H1 (cell line): ENCODE results near the gene ARHGAP23. TPM values are rescaled to one million over a fixed set of nuclear protein-coding genes. Genes with fewer than 3 reads are reported as not detected.

Source experiments
- CTCF ChIA-PET: fragments of 300-600 bp; sonication (Branson Sonifier 250); formaldehyde crosslinking; loops from one replicate; lab custom pipeline; 2021; ENCODE audit not compliant: partially characterized antibody; lab: Charles Lee
- POLR2A ChIA-PET: fragments of 300-600 bp; sonication (Branson Sonifier 250); formaldehyde crosslinking; loops from one replicate; lab custom pipeline; 2021; ENCODE audit warnings: inconsistent platforms; ENCODE audit not compliant: partially characterized antibody; lab: Charles Lee
- DNase-seq, 2 experiments: peaks; one replicate each; pipeline versions ENCODE4 v3.0.0 to v3.0.0-alpha.2; 2010 to 2022; ENCODE audit warnings: low spot score in 2 of 2, low read depth in 1 of 2, mixed read lengths in 1 of 2
- FAIRE-seq: peaks from 2 replicates; lab custom pipeline; 2011; peaks lifted over from hg19 to GRCh38; lab: Jason Lieb, UNC
- H2AFZ ChIP-seq: 2 replicates; pipeline ENCODE4 v1.8.1; 2012; ENCODE audit warnings: low read length, inconsistent platforms
- H2AK5ac ChIP-seq: 2 replicates; pipeline ENCODE4 v1.6.1; 2013; ENCODE audit warnings: low read depth, low read length
- H2BK120ac ChIP-seq: replicated peaks from 2 replicates; pipeline ENCODE3; 2013; ENCODE audit warnings: low read depth, low read length, inconsistent platforms
- H2BK12ac ChIP-seq: 2 replicates; pipeline ENCODE4 v1.6.1; 2013; ENCODE audit warnings: low read depth, low read length
- H2BK15ac ChIP-seq: 2 replicates; pipeline ENCODE4 v1.6.1; 2013; ENCODE audit warnings: low read length
- H2BK20ac ChIP-seq: 2 replicates; pipeline ENCODE4 v1.6.1; 2013; ENCODE audit warnings: low read length
- H2BK5ac ChIP-seq: 2 replicates; pipeline ENCODE4 v1.6.1; 2013; ENCODE audit warnings: low read depth, low read length
- H3K14ac ChIP-seq: 2 replicates; pipeline ENCODE4 v1.6.1; 2013; ENCODE audit warnings: inconsistent platforms; ENCODE audit not compliant: insufficient read length
- H3K18ac ChIP-seq: 2 replicates; pipeline ENCODE4 v1.6.1; 2013; ENCODE audit warnings: low read length; ENCODE audit errors: extremely low read depth
- H3K23ac ChIP-seq: 2 replicates; pipeline ENCODE4 v1.6.1; 2013; ENCODE audit warnings: inconsistent platforms; ENCODE audit not compliant: insufficient read length
- H3K23me2 ChIP-seq: 2 replicates; pipeline ENCODE4 v1.6.1; 2013; ENCODE audit warnings: low read depth, low read length
- H3K27ac ChIP-seq: 2 replicates; pipeline ENCODE4 v1.6.1; 2011; ENCODE audit warnings: low read depth, low read length, inconsistent platforms
- H3K27me3 ChIP-seq, 4 experiments: replicated peaks in 1 of 4; 1 replicate in 1 of 4; 2 replicates in 3 of 4; pipeline versions ENCODE4 v1.6.1 to v1.8.1; 2011 to 2013; ENCODE audit warnings: low read length in 3 of 4, mild to moderate bottlenecking in 3 of 4, inconsistent platforms in 2 of 4, mixed read lengths in 2 of 4, moderate library complexity in 1 of 4; ENCODE audit not compliant: control insufficient read depth in 3 of 4, insufficient read depth in 3 of 4; ENCODE audit errors: extremely low read depth in 1 of 4
- H3K36me3 ChIP-seq, 4 experiments: 2 replicates each; pipeline versions ENCODE4 v1.6.1 to v1.8.1; 2011 to 2013; ENCODE audit warnings: mild to moderate bottlenecking in 4 of 4, low read length in 3 of 4, moderate library complexity in 2 of 4, control low read depth in 1 of 4, inconsistent platforms in 1 of 4; ENCODE audit not compliant: insufficient read depth in 4 of 4, control insufficient read depth in 2 of 4
- H3K4ac ChIP-seq: replicated peaks from 2 replicates; pipeline ENCODE3; 2013; ENCODE audit warnings: low read length, low read depth, mixed read lengths, inconsistent platforms; ENCODE audit not compliant: insufficient read length
- H3K4me1 ChIP-seq, 4 experiments: replicated peaks in 1 of 4; 1 replicate in 1 of 4; 2 replicates in 3 of 4; pipeline versions ENCODE4 v1.6.1 to v1.8.1; 2011 to 2013; ENCODE audit warnings: low read length in 3 of 4, inconsistent platforms in 2 of 4, mixed read lengths in 1 of 4; ENCODE audit not compliant: insufficient read depth in 4 of 4, control insufficient read depth in 3 of 4
- H3K4me2 ChIP-seq, 2 experiments: 2 replicates each; pipeline versions ENCODE4 v1.6.1 to v1.8.1; 2011 to 2013; ENCODE audit warnings: low read depth in 2 of 2, low read length in 2 of 2, control low read depth in 1 of 2, inconsistent platforms in 1 of 2, mild to moderate bottlenecking in 1 of 2; ENCODE audit not compliant: insufficient read depth in 1 of 2
- H3K4me3 ChIP-seq, 4 experiments: fragments of 200-600, 300-600 bp in 1 of 4; sonication (generic), shearing (Covaris generic), sonication (Bioruptor Twin) in 1 of 4; 2 replicates each; pipeline versions ENCODE4 v1.5.1 to v1.8.1; 2011 to 2016; ENCODE audit warnings: low read length in 4 of 4, low read depth in 3 of 4, control low read depth in 2 of 4, inconsistent platforms in 2 of 4, mild to moderate bottlenecking in 2 of 4, mixed read lengths in 1 of 4, moderate library complexity in 1 of 4; ENCODE audit not compliant: insufficient read depth in 2 of 4; ENCODE audit errors: extremely low read depth in 1 of 4
- H3K56ac ChIP-seq: replicated peaks from 2 replicates; pipeline ENCODE3; 2013; ENCODE audit warnings: low read depth, mild to moderate bottlenecking, mixed read lengths, low read length, inconsistent platforms; ENCODE audit not compliant: insufficient read length
- H3K79me1 ChIP-seq: 2 replicates; pipeline ENCODE4 v1.6.1; 2013; ENCODE audit warnings: low read depth, low read length, control low read depth
- H3K79me2 ChIP-seq, 2 experiments: 2 replicates each; pipeline versions ENCODE4 v1.6.1 to v1.8.1; 2012 to 2013; ENCODE audit warnings: low read length in 2 of 2, mild to moderate bottlenecking in 2 of 2, inconsistent platforms in 1 of 2; ENCODE audit not compliant: insufficient read depth in 2 of 2, control insufficient read depth in 1 of 2
- H3K9ac ChIP-seq, 4 experiments: replicated peaks in 1 of 4; 1 replicate in 1 of 4; 2 replicates in 3 of 4; pipeline versions ENCODE4 v1.6.1 to v1.8.1; 2011 to 2013; ENCODE audit warnings: low read depth in 3 of 4, low read length in 3 of 4, control low read depth in 2 of 4, mild to moderate bottlenecking in 2 of 4, moderate library complexity in 2 of 4, inconsistent platforms in 1 of 4; ENCODE audit errors: extremely low read depth in 1 of 4
- H3K9me3 ChIP-seq, 2 experiments: 2 replicates each; pipeline versions ENCODE4 v1.6.1 to v1.8.1; 2012 to 2013; ENCODE audit warnings: mild to moderate bottlenecking in 2 of 2, moderate library complexity in 2 of 2, control low read depth in 1 of 2, inconsistent platforms in 1 of 2, low read depth in 1 of 2, low read length in 1 of 2, mixed read lengths in 1 of 2; ENCODE audit not compliant: insufficient read depth in 2 of 2
- H4K20me1 ChIP-seq, 2 experiments: replicated peaks in 1 of 2; 2 replicates each; pipeline versions ENCODE3 to v1.8.1; 2011 to 2013; ENCODE audit warnings: inconsistent platforms in 2 of 2, low read length in 2 of 2, mild to moderate bottlenecking in 1 of 2; ENCODE audit not compliant: insufficient read depth in 2 of 2, control insufficient read depth in 1 of 2
- H4K5ac ChIP-seq: 2 replicates; pipeline ENCODE4 v1.6.1; 2013; ENCODE audit warnings: low read length, low read depth, mixed read lengths, inconsistent platforms; ENCODE audit not compliant: insufficient read length
- H4K8ac ChIP-seq: 2 replicates; pipeline ENCODE4 v1.8.0; 2013; ENCODE audit warnings: mild to moderate bottlenecking, moderate library complexity, low read length, inconsistent platforms; ENCODE audit not compliant: insufficient read depth; ENCODE audit errors: extremely low read depth
- H4K91ac ChIP-seq: replicated peaks from 2 replicates; pipeline ENCODE3; 2013; ENCODE audit warnings: low read length, mixed read lengths, inconsistent platforms; ENCODE audit not compliant: insufficient read length
- BACH1 ChIP-seq: IDR thresholded peaks from 2 replicates; pipeline ENCODE4 v1.6.1; 2012; ENCODE audit warnings: low read length, improper control_type of control experiment
- BCL11A ChIP-seq, 2 experiments: IDR thresholded peaks; one replicate each; pipeline ENCODE4 v1.6.1; 2011; ENCODE audit warnings: low read depth in 2 of 2, low read length in 2 of 2, mild to moderate bottlenecking in 2 of 2
- BRCA1 ChIP-seq: IDR thresholded peaks from 2 replicates; pipeline ENCODE4 v1.6.1; 2012; ENCODE audit warnings: low read depth, low read length, improper control_type of control experiment
- CREB1 ChIP-seq: IDR thresholded peaks from 2 replicates; pipeline ENCODE4 v1.6.1; 2012; ENCODE audit warnings: inconsistent platforms
- CTBP2 ChIP-seq: IDR thresholded peaks from 2 replicates; pipeline ENCODE4 v1.7.0; 2011; ENCODE audit warnings: borderline replicate concordance, mild to moderate bottlenecking, moderate library complexity, mixed read lengths, low read length; ENCODE audit not compliant: insufficient read depth, insufficient read length
- GABPA ChIP-seq: IDR thresholded peaks from 2 replicates; pipeline ENCODE4 v1.6.1; 2011; ENCODE audit warnings: mild to moderate bottlenecking, low read length, moderate library complexity, borderline replicate concordance; ENCODE audit not compliant: insufficient read depth
- NANOG ChIP-seq: IDR thresholded peaks from 2 replicates; pipeline ENCODE4 v1.6.1; 2011; ENCODE audit warnings: low read length, low read depth, mild to moderate bottlenecking, inconsistent platforms; ENCODE audit not compliant: insufficient read depth, poor library complexity, severe bottlenecking
- PHF8 ChIP-seq: fragments of 200-600 bp; sonication (generic); conservative IDR thresholded peaks from 2 replicates; pipeline ENCODE4 v1.7.1; 2012; ENCODE audit warnings: low read depth, mild to moderate bottlenecking, inconsistent platforms, low read length, moderate library complexity
- POLR2A ChIP-seq, 2 experiments: IDR thresholded peaks; 1 replicate in 1 of 2; 2 replicates in 1 of 2; pipeline ENCODE4 v1.6.1; 2011; ENCODE audit warnings: low read depth in 2 of 2, low read length in 2 of 2, mild to moderate bottlenecking in 2 of 2; ENCODE audit errors: control extremely low read depth in 1 of 2
- RFX5 ChIP-seq: IDR thresholded peaks from 2 replicates; pipeline ENCODE4 v1.6.1; 2011; ENCODE audit warnings: low read depth, low read length, improper control_type of control experiment, borderline replicate concordance
- RXRA ChIP-seq: IDR thresholded peaks from 2 replicates; pipeline ENCODE4 v1.6.1; 2011; ENCODE audit warnings: low read depth, mild to moderate bottlenecking, low read length, moderate library complexity; ENCODE audit not compliant: insufficient read depth
- TAF7 ChIP-seq: optimal IDR thresholded peaks from 2 replicates; pipeline ENCODE3; 2011; ENCODE audit warnings: low read depth, mild to moderate bottlenecking, inconsistent platforms, low read length, moderate library complexity, borderline replicate concordance
- ZNF274 ChIP-seq: IDR thresholded peaks from 2 replicates; pipeline ENCODE4 v1.7.0; 2012; ENCODE audit warnings: low read length, borderline replicate concordance; ENCODE audit errors: extremely low read depth
- WGBS, 2 experiments: shearing (Covaris generic) in 1 of 2; methylation state at CpG; one replicate each; pipeline versions ENCODE4 v1.1.6 to v1.1.7; 2013 to 2015; ENCODE audit warnings: low lambda C conversion rate in 2 of 2, mixed read lengths in 2 of 2, inconsistent platforms in 1 of 2, low coverage in 1 of 2, missing lambda C conversion rate in 1 of 2; ENCODE audit not compliant: insufficient replicate concordance in 2 of 2, insufficient coverage in 1 of 2, insufficient read length in 1 of 2; ENCODE audit errors: extremely low coverage in 1 of 2, missing lambda C conversion rate in 1 of 2; 5-methylcytosine and 5-hydroxymethylcytosine counted together
- polyA plus RNA-seq, 7 experiments: library from polyadenylated mRNA; depleted of rRNA in 3 of 7; stranded (reverse) in 5 of 7; unstranded in 2 of 7; fragments of >200 nt in 5 of 7; fragments of 200-250 nt in 2 of 7; gene quantifications; 1 replicate in 5 of 7; 2 replicates in 1 of 7; 4 replicates in 1 of 7; pipeline versions ENCODE4 v1.2.1 to v1.2.3, GENCODE V29; 2011 to 2013; ENCODE audit warnings: missing spikeins in 2 of 7, mixed read lengths in 2 of 7
- total RNA-seq: library from RNA; stranded (reverse); fragmentation: NEBNext Ultra II Directional; extraction: Animal tissue kit (Norgen Biotek cat#: 25700); gene quantifications from 2 replicates; pipeline ENCODE4 v1.2.1, GENCODE V29; 2021
- TF ChIP-seq, protein P1 (sequence below): IDR thresholded peaks from 2 replicates; pipeline ENCODE4 v1.6.1; 2012; ENCODE audit warnings: inconsistent platforms

The ARHGAP23 gene
- total and polyA plus RNA-seq, 2 of the 8 experiments (the other 6 are each of a cell fraction or from before 2014, with no cell fraction given) = 16.3 to 107 TPM

DNA sequence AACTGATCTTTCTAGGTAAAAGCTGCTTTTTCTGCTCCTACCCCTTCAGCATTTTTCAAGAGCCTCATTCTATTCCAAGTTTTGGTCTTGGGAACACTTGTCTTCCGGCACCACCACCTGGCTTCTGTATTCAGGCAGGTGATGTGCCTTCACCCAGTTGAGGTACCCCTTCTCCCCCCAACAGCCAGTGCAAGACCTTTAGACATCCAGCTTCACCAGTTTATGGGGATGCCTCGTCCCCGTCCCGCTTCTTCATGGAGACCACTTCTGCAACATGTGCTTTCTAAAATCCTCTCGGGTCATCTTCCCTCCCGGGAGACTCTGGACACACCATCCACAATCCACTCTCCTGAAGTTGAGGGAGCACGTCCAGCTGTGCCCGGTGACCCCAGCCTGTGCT is 107.6 kb downstream of the ARHGAP23 start:
- no peaks in the 10 kb centered on the region for H3K79me2 ChIP-seq
- no peak overlapping the region for H3K4me2 ChIP-seq
- no peak overlapping the region for H2AFZ ChIP-seq
- no peak overlapping the region for H3K14ac ChIP-seq
- H3K27ac ChIP-seq = no peak overlapping the region
- peaks cover 0 to 19% (median 5%) of the 10 kb centered on the region in 4 experiments; a peak in 5 of 7 replicates for H3K4me1 ChIP-seq
- H3K9me3 ChIP-seq = no peaks in the 10 kb centered on the region
- no peak overlapping the region for H3K4ac ChIP-seq
- H2BK120ac ChIP-seq = no peak overlapping the region
- no peak overlapping the region for H2BK5ac ChIP-seq
- H2AK5ac ChIP-seq = no peak overlapping the region
- H3K23me2 ChIP-seq = no peaks in the 10 kb centered on the region
- H3K36me3 ChIP-seq = no peaks in the 10 kb centered on the region
- no peaks in the 10 kb centered on the region for H3K79me1 ChIP-seq
- H4K20me1 ChIP-seq = no peaks in the 10 kb centered on the region
- H4K91ac ChIP-seq = no peak overlapping the region
- H2BK15ac ChIP-seq = no peak overlapping the region
- no peak overlapping the region for H4K5ac ChIP-seq
- H3K56ac ChIP-seq = no peak overlapping the region
- 0 out of 7 replicates have a peak overlapping the region, but pooled peaks of 1 of the 4 experiments have one; percentile 1 for H3K9ac ChIP-seq
- no peak overlapping the region for H3K23ac ChIP-seq
- ChIA-PET POLR2A (interaction anchor here (1.0 to 2.1 kb wide), 2 partner anchors 12 to 25 kb away, joined by 5 to 7 read pairs; no protein-coding TSS in a partner anchor), CTCF (interaction anchor here (0.8 to 38.1 kb wide), 12 partner anchors 16 to 187 kb away, joined by 3 to 914 read pairs (median 12); partner anchors contain the start of gene SRCIN1)
- no peak overlapping the region for H2BK12ac ChIP-seq
- H2BK20ac ChIP-seq = no peak overlapping the region
- WGBS, 2 experiments = 90% methylated on average over 8 of the region's 8 CpGs; no CpG with 5 or more reads in 1 of the 2 experiments
- FAIRE-seq (no peak), DNase-seq (no peak)
- no peak overlapping the region for H4K8ac ChIP-seq
- no peak overlapping the region for H3K18ac ChIP-seq
- H3K4me3 ChIP-seq = no peak overlapping the region
- peaks cover 0 to 7% (median 1%) of the 10 kb centered on the region in 4 experiments; a peak in 3 of 7 replicates for H3K27me3 ChIP-seq
- TF ChIP-seq PHF8 = no peak
- TF ChIP-seq BACH1 = no peak
- no peak for TF ChIP-seq TAF7
- no peak for TF ChIP-seq GABPA
- TF ChIP-seq ZNF274 = no peak
- TF ChIP-seq, protein P1, sequence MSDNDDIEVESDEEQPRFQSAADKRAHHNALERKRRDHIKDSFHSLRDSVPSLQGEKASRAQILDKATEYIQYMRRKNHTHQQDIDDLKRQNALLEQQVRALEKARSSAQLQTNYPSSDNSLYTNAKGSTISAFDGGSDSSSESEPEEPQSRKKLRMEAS = no peak
- TF ChIP-seq RXRA = no peak
- TF ChIP-seq CREB1 = no peak
- TF ChIP-seq RFX5 = no peak
- TF ChIP-seq NANOG = no peak
- no peak for TF ChIP-seq POLR2A (IDR thresholded peaks at IDR 0.05; ENCODE audit: control extremely low read depth in 1 of 2, low read depth in 2 of 2, low read length in 2 of 2)
- no peak for TF ChIP-seq BRCA1
- no peak for TF ChIP-seq CTBP2
- no peak for TF ChIP-seq BCL11A (IDR thresholded peaks at IDR 0.05; ENCODE audit: low read depth in 2 of 2, low read length in 2 of 2)
